Measurements from ENCODE around the gene SOS2. TPM values are rescaled to one million over a fixed set of nuclear protein-coding genes. Genes with fewer than 3 reads are reported as not detected.

SOS2 gene
- 6.7 TPM for polyA plus RNA-seq (2012; ENCODE audit: insufficient read depth, insufficient read length, low read depth)

- no peaks in the 10 kb centered on the region for H3K27me3 ChIP-seq
- 0 out of 2 replicates have a peak, but pooled peaks cover under 1% of the 10 kb centered on the region for H3K4me1 ChIP-seq
- H3K36me3 ChIP-seq = no peaks in the 10 kb centered on the region
- peak within 1 kb of the TSS; percentile 96 for H3K4me3 ChIP-seq (ENCODE audit: low read depth, low read length)
- H3K9me3 ChIP-seq = no peaks in the 10 kb centered on the region
- no peak for TF ChIP-seq CTCF (IDR thresholded peaks at IDR 0.05; ENCODE audit: low read depth, low read length)
- DNase-seq = peak; percentile 94
Observed at GRCh38 chr14:50231475-50232275, at the start of gene SOS2. TSS of gene SOS2 (minus strand) at chr14:50231578. CDS start at chr14:50231283, 295 bp downstream.

- H3K36me3 ChIP-seq = peaks cover 3% of the 10 kb centered on the region; the same call in 1 of the 2 replicates
- no peak for DNase-seq
- TF ChIP-seq CTCF (IDR thresholded peaks at IDR 0.05; ENCODE audit: low read depth, low read length) = no peak
Observed at GRCh38 chr14:50272498-50272897, 41.1 kb upstream of the SOS2 start.

GRCh38 chr14:50270932-50271331 is 39.6 kb upstream of the SOS2 start:
- no peaks in the 10 kb centered on the region for H3K27me3 ChIP-seq
- no peak overlapping the region for H3K4me3 ChIP-seq (ENCODE audit: low read depth, low read length)
- DNase-seq = no peak
- H3K9me3 ChIP-seq = no peaks in the 10 kb centered on the region
- no peak for TF ChIP-seq CTCF (IDR thresholded peaks at IDR 0.05; ENCODE audit: low read depth, low read length)
- no peaks in the 10 kb centered on the region for H3K4me1 ChIP-seq
- peaks cover 3% of the 10 kb centered on the region; the same call in 1 of the 2 replicates for H3K36me3 ChIP-seq

More at GRCh38 chr14:50272498-50272897, 41.1 kb upstream of the SOS2 start:
- Histone ChIP-seq H3K9me3 (no peaks in the 10 kb centered on the region), H3K4me1 (no peaks in the 10 kb centered on the region), H3K4me3 (ENCODE audit: low read depth, low read length) (no peak overlapping the region), H3K27me3 (no peaks in the 10 kb centered on the region)

- no peak overlapping the region for H3K4me3 ChIP-seq (ENCODE audit: low read depth, low read length)
- DNase-seq = no peak
- no peaks in the 10 kb centered on the region for H3K27me3 ChIP-seq
- TF ChIP-seq CTCF (IDR thresholded peaks at IDR 0.05; ENCODE audit: low read depth, low read length) = no peak
- H3K9me3 ChIP-seq = no peaks in the 10 kb centered on the region
- H3K36me3 ChIP-seq = peaks cover 5% of the 10 kb centered on the region
- H3K4me1 ChIP-seq = no peaks in the 10 kb centered on the region
Observed at GRCh38 chr14:50265029-50265428, 33.7 kb upstream of the SOS2 start.

DNA sequence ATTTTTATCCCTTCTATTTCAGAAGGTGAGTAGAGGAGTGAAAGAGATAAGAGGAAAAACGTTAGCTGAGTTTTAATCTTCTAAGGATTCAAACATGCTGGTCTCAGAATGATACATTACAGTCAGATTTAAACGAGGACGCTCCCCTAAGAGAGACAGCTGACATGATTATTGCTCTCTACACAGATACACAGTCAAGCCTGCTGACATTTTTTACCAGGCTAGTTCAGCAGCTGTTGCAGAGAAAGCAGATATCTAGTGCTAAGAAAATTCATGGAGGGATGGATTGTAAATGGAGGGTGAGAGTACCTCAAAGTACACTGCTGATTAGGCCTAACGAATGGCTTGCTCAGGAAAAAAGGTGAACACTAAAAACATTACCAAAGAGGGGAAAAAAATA is 31.9 kb upstream of the SOS2 start:
- Histone ChIP-seq H3K36me3 (peaks cover 4% of the 10 kb centered on the region), H3K4me1 (no peaks in the 10 kb centered on the region), H3K9me3 (no peaks in the 10 kb centered on the region), H3K4me3 (ENCODE audit: low read depth, low read length) (no peak overlapping the region), H3K27me3 (no peaks in the 10 kb centered on the region)
- no peak for DNase-seq
- TF ChIP-seq CTCF (IDR thresholded peaks at IDR 0.05; ENCODE audit: low read depth, low read length) = no peak

DNA sequence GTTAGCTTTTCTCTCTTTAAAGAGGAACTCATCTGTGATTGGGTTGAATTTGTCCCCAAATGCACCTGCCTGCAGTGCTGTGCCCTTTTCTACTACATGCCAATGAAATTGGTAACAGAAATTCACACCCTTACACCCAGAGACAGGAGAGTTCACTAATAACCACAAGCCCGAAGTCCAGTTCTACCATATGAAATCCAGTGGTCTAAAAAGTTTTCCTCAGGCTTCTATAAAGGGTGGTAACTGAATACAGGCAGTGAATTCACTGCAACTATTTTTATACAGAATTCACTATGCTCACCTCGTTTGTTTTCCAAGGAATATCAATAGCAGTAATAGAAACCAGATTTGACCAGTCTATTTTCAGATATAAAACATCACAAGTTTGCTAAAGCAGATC is 31.5 kb upstream of the SOS2 start:
- no peak for DNase-seq
- Histone ChIP-seq H3K9me3 (no peaks in the 10 kb centered on the region), H3K4me1 (no peaks in the 10 kb centered on the region), H3K4me3 (ENCODE audit: low read depth, low read length) (no peak overlapping the region), H3K36me3 (peaks cover 4% of the 10 kb centered on the region), H3K27me3 (no peaks in the 10 kb centered on the region)
- TF ChIP-seq CTCF (IDR thresholded peaks at IDR 0.05; ENCODE audit: low read depth, low read length) = no peak

All from BE2C (cell line).